Thyroid gland (tissue), 4 donors: ENCODE data around the gene GNG13. TPM values are rescaled to one million over a fixed set of nuclear protein-coding genes. Genes with fewer than 3 reads are reported as not detected.

Experiments used
- DNase-seq, 2 donors: peaks; one replicate each; pipeline ENCODE4 v3.0.0-alpha.2; 2019
- H3K27ac ChIP-seq, 3 donors: fragments of 200-600 bp; sonication (generic); 1 replicate in 2 of 3; 2 replicates in 1 of 3; pipeline ENCODE4 v1.5.1; 2016 to 2019; ENCODE audit warnings: mild to moderate bottlenecking in 1 of 3, moderate library complexity in 1 of 3
- H3K27me3 ChIP-seq: fragments of 200-600 bp; sonication (generic); one replicate; pipeline ENCODE4 v1.5.1; 2019
- H3K36me3 ChIP-seq, 2 donors: fragments of 200-600 bp; sonication (generic); one replicate each; pipeline ENCODE4 v1.5.1; 2016 to 2019
- H3K4me1 ChIP-seq, 2 donors: fragments of 200-600 bp; sonication (generic); one replicate each; pipeline ENCODE4 v1.5.1; 2017 to 2019
- H3K4me3 ChIP-seq, 3 donors: fragments of 200-600 bp; sonication (generic); replicated peaks in 1 of 3; 1 replicate in 2 of 3; 2 replicates in 1 of 3; pipeline ENCODE4 v1.5.1; 2016; ENCODE audit warnings: mild to moderate bottlenecking in 1 of 3
- H3K9me3 ChIP-seq: fragments of 200-600 bp; sonication (generic); one replicate; pipeline ENCODE4 v1.5.1; 2017
- POLR2A ChIP-seq, 2 donors: fragments of 450-650 bp; IDR thresholded peaks; one replicate each; pipeline ENCODE4 v1.6.1; 2017; ENCODE audit warnings: antibody characterized with exemption in 2 of 2, mild to moderate bottlenecking in 2 of 2, moderate library complexity in 1 of 2
- WGBS, 2 donors: methylation state at CpG; one replicate each; pipeline ENCODE4 v1.1.5; 2017; 5-methylcytosine and 5-hydroxymethylcytosine counted together
- intact Hi-C: fragments of 100-400 bp; cut with DNase I; formaldehyde crosslinking; loops from one replicate; pipeline ENCODE4 v1.15.1; 2023
- total RNA-seq, 4 donors: library from RNA; depleted of rRNA; stranded (reverse); fragments of >200 nt; gene quantifications; one replicate each; pipeline ENCODE4 v1.2.3, GENCODE V29; 2016
- TF ChIP-seq, protein P1 (sequence below), 6 experiments: fragments of 200-600 bp in 3 of 6; fragments of 450-650 bp in 3 of 6; sonication (generic) in 3 of 6; IDR thresholded peaks; one replicate each; pipeline ENCODE4 v1.5.1; 2016 to 2019; ENCODE audit warnings: antibody characterized with exemption in 6 of 6, mild to moderate bottlenecking in 2 of 6, inconsistent platforms in 1 of 6, moderate library complexity in 1 of 6

The GNG13 gene
- total RNA-seq, 4 donors from 2014 or later, result not detected

DNA sequence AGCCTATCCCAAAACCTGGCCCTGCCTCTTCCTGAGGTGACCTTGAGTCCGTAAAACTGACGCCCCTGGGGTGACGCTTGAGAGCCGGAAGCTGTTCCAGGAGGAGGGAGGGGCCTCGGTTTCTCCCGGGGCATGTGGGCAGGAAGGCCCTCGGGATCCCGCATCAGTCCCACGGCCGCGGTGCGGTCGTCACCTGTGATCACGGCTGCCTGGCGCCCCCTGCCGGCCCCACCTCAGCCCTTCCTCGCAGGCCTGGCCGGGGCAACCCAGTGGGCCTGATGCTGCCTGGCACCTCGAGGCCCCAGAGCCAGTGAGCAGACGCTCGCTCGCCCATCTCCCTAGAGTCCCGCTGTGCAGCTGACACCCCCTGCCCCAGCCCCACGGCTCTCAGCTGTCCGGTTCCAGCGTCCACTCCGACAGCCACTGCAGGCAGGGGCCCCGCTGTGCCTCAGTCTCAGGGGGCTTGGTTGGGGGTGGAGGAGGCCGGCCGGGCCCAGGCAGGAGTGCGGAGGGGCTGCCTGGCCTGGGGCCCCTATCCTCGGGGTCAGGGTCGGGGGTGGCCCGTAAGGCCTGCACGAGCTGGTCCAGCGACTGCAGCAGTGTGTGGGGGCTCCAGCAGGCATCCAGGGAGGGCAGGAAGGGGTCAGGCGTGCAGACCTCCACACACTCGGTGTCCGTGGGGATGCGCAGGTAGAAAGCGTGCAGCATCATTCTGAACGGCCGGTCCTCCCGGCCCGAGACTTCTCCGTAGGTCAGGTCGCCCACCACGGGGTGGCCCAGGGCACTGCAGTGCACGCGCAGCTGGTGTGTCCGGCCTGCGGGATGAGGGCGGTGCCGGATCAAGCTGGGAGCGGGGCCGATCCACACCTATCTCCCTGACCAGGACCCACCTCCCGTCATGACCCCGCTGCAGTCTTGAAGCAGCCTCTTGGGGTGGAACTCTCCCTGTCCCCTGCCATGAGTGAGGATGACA lies 14.7 kb downstream of the GNG13 start:
- Histone ChIP-seq H3K9me3 (no peaks in the 10 kb centered on the region), H3K4me1 (peaks cover 14 to 24% of the 10 kb centered on the region in 2 donors), H3K4me3 (no peak overlapping the region), H3K36me3 (peaks cover 0 to 6% of the 10 kb centered on the region in 2 donors), H3K27me3 (no peaks in the 10 kb centered on the region), H3K27ac (no peak overlapping the region)
- intact Hi-C loops, result loop anchor here (2.0 kb wide), 1 partner anchor 75 kb away; no protein-coding TSS in a partner anchor
- peak; percentile 60 to 61 for DNase-seq
- WGBS, 2 donors, result 80 to 88% methylated on average over 16 to 36 of the region's 58 CpGs
- no peak for TF ChIP-seq POLR2A (IDR thresholded peaks at IDR 0.05)
- TF ChIP-seq, protein P1, sequence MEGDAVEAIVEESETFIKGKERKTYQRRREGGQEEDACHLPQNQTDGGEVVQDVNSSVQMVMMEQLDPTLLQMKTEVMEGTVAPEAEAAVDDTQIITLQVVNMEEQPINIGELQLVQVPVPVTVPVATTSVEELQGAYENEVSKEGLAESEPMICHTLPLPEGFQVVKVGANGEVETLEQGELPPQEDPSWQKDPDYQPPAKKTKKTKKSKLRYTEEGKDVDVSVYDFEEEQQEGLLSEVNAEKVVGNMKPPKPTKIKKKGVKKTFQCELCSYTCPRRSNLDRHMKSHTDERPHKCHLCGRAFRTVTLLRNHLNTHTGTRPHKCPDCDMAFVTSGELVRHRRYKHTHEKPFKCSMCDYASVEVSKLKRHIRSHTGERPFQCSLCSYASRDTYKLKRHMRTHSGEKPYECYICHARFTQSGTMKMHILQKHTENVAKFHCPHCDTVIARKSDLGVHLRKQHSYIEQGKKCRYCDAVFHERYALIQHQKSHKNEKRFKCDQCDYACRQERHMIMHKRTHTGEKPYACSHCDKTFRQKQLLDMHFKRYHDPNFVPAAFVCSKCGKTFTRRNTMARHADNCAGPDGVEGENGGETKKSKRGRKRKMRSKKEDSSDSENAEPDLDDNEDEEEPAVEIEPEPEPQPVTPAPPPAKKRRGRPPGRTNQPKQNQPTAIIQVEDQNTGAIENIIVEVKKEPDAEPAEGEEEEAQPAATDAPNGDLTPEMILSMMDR (IDR thresholded peaks at IDR 0.05), result peak in 5 of 6 experiments; percentile 36 to 67 (median 64)

DNA sequence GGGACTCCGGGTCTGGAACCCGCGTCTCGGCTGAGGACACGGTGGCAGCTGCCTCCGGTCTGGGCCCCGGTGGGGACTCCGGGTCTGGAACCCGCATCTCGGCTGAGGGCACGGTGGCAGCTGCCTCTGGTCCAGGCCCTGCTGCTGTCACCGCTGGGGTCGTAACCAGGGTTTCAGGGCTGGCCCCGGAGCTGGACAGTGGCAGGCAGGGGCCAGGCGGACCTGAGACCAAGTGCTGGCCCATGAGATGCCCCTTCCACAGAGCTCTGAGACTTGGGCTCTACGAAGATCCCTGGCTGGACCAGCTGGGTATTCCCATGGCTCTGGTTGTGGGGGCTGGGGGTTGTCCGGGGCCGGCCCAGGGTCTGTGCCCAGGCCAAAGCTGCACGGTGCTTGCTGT lies 16.1 kb downstream of the GNG13 start:
- TF ChIP-seq POLR2A (IDR thresholded peaks at IDR 0.05), result no peak
- TF ChIP-seq, protein P1 (IDR thresholded peaks at IDR 0.05), result no peak
- Histone ChIP-seq H3K27ac (no peak overlapping the region), H3K4me3 (no peak overlapping the region), H3K9me3 (no peaks in the 10 kb centered on the region), H3K36me3 (peaks cover 0 to 6% of the 10 kb centered on the region in 2 donors), H3K27me3 (no peaks in the 10 kb centered on the region), H3K4me1 (peaks cover 14 to 23% of the 10 kb centered on the region in 2 donors)
- intact Hi-C loops, result loop anchor here (2.0 kb wide), 1 partner anchor 74 kb away; no protein-coding TSS in a partner anchor
- 82% methylated on average over 3 of the region's 19 CpGs; no CpG with 5 or more reads in 1 of the 2 donors for WGBS, 2 donors
- no peak for DNase-seq

DNA sequence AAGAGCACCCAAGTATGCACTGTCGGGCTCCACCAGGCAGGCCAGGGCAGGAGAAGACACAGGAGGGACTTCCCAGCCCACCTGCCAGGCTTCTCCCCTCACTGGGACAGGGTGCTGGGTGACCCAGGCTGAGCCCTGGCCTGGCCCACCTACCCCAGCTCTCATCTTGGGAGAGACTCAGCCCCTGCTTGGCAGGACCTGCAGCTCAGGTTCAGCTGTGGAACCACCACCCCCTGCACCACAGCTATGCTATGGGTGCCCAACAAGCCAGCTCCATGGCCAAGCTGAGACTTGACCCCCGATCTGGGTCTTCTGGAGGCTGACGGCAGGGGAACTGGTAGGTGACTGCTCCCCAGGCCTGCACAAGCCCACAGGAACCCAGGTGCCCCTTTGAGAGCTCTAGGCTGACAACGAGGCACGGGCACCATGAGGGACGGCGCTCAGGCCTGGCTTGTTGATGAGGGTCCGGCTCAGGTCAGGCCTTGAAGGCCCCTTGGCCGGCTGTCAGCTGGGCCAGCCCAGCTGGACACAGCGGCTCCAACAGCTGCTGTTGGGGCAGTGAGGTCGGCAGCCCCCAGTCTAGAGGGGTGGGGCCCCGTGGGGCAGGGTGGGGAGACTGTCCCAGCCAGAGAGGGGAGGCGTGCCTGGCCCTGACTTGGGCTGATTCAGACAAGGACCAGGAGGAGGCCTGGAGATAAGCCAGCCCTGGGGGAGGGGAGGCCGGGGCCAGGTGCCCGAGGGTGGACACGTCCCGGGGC lies 17.0 kb downstream of the GNG13 start:
- Histone ChIP-seq H3K36me3 (peaks cover 0 to 6% of the 10 kb centered on the region in 2 donors), H3K27ac (no peak overlapping the region), H3K4me3 (no peak overlapping the region), H3K4me1 (peaks cover 7 to 15% of the 10 kb centered on the region in 2 donors), H3K27me3 (no peaks in the 10 kb centered on the region), H3K9me3 (no peaks in the 10 kb centered on the region)
- peak; percentile 23 to 28 for DNase-seq
- intact Hi-C loops, result loop anchor here (2.0 kb wide), 1 partner anchor 73 kb away; no protein-coding TSS in a partner anchor
- TF ChIP-seq POLR2A (IDR thresholded peaks at IDR 0.05), result no peak
- TF ChIP-seq, protein P1 (IDR thresholded peaks at IDR 0.05), result no peak
- WGBS, 2 donors, result 37 to 43% methylated on average over 10 to 15 of the region's 17 CpGs

DNA sequence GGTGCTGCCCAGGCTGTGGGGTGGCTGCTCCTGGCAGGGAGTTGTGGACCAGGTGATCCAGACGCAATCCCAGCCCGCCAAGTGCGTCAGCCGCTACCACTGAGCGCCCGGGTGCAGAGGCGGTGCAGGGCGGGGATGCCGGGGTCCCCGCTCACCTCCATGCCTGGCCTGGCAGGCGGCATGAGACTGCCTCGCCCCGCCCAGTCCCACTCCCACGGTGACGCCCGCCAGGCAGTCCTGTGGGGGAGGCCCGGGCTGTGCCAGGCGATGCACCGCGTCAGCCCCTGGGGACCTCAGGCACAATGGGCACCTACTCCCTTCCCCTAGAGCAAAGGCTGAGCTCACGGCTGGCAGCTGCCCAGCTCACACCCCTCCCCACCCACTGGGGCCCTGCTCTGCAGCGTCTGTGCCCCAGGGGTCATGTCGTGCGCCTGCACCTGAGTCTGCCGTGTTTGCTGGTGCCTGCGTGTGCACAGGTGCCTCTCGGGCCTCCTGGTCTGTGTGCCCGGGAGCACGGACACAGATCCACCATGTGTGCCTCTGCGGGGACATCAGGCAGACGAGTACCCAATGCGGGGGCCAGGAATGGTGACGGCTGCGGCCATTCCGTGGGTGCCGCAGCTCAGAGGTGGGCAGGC lies 17.6 kb downstream of the GNG13 start:
- intact Hi-C loops, result no loop called here
- no peak overlapping the region for H3K4me3 ChIP-seq
- no peak overlapping the region for H3K27ac ChIP-seq
- H3K27me3 ChIP-seq, result no peaks in the 10 kb centered on the region
- no peak for DNase-seq
- WGBS, 2 donors, result 72 to 78% methylated on average over 12 to 15 of the region's 36 CpGs
- no peaks in the 10 kb centered on the region for H3K9me3 ChIP-seq
- no peak for TF ChIP-seq POLR2A (IDR thresholded peaks at IDR 0.05)
- TF ChIP-seq, protein P1 (IDR thresholded peaks at IDR 0.05), result no peak
- peaks cover 0 to 6% of the 10 kb centered on the region in 2 donors for H3K36me3 ChIP-seq
- H3K4me1 ChIP-seq, result peaks cover 7 to 15% of the 10 kb centered on the region in 2 donors
